IPS-15b (cell line): Measurements from ENCODE around the gene TLE1.

Source experiments
- H3K27me3 ChIP-seq: one replicate; pipeline ENCODE4 v1.6.1; 2013; ENCODE audit warnings: low read length; ENCODE audit not compliant: control insufficient read depth, insufficient read depth
- H3K36me3 ChIP-seq: one replicate; pipeline ENCODE4 v1.6.1; 2013; ENCODE audit warnings: low read length; ENCODE audit not compliant: control insufficient read depth, insufficient read depth
- H3K4me1 ChIP-seq: one replicate; pipeline ENCODE4 v1.6.1; 2013; ENCODE audit warnings: mild to moderate bottlenecking, low read length; ENCODE audit not compliant: control insufficient read depth, insufficient read depth
- H3K4me3 ChIP-seq: one replicate; pipeline ENCODE4 v1.5.1; 2013; ENCODE audit warnings: low read depth, low read length
- H3K9ac ChIP-seq: one replicate; pipeline ENCODE4 v1.6.1; 2013; ENCODE audit warnings: low read depth, mild to moderate bottlenecking, low read length
- H3K9me3 ChIP-seq: one replicate; pipeline ENCODE4 v1.6.1; 2013; ENCODE audit warnings: mild to moderate bottlenecking, low read length; ENCODE audit not compliant: control insufficient read depth, insufficient read depth

Gene TLE1

DNA sequence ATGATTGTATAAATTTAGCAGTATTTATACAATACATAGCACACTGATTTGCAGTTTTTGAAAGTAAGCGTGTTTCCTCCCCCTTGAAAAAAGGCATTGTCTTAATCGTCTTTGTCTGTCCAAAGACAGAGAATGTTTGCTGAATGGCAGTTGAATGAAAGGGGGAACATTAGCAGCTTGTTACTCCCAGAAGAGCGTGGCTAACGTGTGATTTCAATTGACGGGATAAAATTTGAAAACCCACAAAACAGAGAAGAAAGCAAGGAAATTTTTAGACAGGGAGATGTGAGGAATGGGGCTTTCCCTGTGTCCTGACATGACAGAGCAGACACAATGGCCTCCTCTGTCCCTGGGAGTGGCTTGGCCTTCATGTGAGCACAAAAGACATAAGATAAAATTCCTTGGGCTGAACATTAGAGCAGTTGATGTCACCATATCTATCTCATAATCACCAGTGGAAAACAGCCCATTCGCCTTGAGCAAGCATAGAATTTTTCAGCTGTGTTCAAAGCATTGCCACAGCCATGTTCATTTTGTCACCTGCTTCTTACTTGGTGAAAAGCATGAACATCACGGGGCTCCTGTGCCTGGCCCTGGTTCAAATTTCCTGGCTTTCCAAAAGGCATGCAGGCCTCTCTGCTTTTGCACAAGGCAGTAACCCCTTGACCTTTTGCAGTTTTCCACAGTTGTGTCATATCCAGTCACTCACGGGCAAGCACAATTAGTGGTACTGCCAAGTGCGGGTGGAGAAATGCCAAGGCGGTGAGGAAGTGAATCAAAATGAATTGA, 126.9 kb downstream of the TLE1 start:
- H3K9ac ChIP-seq = no peak overlapping the region
- no peaks in the 10 kb centered on the region for H3K27me3 ChIP-seq
- no peak overlapping the region for H3K4me3 ChIP-seq
- no peaks in the 10 kb centered on the region for H3K9me3 ChIP-seq
- H3K4me1 ChIP-seq = peaks cover 8% of the 10 kb centered on the region
- no peaks in the 10 kb centered on the region for H3K36me3 ChIP-seq

DNA sequence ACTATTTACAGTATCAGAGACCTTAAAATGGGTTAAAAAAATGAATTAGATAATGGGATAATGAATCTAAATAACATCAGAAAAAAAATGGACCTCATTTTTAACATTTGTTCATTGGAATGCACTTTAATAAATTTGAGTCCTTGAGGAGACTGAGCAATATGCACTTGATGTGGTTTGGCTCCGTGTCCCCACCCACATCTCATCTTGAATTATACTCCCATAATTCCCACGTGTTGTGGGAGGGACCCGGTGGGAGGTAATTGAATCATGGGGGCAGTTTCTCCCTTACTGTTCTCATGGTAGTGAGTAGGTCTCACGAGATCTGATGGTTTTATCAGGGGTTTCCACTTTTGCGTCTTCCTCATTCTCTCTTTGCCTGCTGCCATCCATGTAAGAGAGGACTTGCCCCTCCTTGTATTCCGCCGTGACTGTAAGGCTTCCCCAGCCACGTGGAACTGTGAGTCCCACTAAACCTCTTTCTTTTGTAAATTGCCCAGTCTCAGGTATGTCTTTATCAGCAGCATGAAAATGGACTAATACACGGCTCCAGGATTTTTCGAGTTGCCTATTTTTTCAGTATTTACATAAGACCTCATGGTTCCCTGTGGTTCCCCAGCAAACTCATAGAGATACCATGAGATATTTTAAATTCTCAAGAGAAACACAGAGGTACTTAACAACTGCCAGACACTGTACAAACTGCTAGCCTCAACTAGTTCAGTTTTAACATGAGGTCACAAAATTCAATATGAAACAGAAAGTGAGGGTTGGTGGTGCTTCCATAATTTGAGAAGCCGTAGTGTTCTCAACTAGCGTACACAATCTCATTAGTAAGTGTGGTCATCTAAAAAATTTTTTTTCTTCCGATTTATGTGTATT, 128.3 kb downstream of the TLE1 start:
- Histone ChIP-seq H3K4me1 (peaks cover 8% of the 10 kb centered on the region), H3K4me3 (no peak overlapping the region), H3K9ac (no peak overlapping the region), H3K36me3 (no peaks in the 10 kb centered on the region), H3K9me3 (no peaks in the 10 kb centered on the region), H3K27me3 (no peaks in the 10 kb centered on the region)

DNA sequence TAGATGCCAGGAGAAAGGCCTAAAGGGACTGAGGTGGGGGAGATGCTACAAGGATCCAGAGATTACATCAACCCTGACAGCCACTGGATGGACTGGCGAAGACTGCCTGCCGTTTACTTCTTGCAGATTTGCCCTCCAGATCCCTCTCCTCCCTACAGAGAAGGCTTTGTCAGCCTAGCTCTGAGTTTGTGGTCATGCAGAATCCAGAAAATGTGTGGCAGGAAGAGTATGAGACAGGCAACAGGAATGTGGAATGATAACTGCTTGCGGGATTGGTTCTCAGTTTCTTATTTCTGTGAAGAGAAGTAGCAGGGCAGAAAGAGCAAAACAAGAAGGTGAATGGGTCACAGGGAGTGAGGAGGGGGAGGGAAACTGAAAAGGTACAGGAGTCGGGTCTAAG, 129.6 kb downstream of the TLE1 start:
- no peaks in the 10 kb centered on the region for H3K9me3 ChIP-seq
- H3K9ac ChIP-seq = no peak overlapping the region
- no peaks in the 10 kb centered on the region for H3K36me3 ChIP-seq
- H3K27me3 ChIP-seq = no peaks in the 10 kb centered on the region
- H3K4me1 ChIP-seq = peaks cover 8% of the 10 kb centered on the region
- no peak overlapping the region for H3K4me3 ChIP-seq

DNA sequence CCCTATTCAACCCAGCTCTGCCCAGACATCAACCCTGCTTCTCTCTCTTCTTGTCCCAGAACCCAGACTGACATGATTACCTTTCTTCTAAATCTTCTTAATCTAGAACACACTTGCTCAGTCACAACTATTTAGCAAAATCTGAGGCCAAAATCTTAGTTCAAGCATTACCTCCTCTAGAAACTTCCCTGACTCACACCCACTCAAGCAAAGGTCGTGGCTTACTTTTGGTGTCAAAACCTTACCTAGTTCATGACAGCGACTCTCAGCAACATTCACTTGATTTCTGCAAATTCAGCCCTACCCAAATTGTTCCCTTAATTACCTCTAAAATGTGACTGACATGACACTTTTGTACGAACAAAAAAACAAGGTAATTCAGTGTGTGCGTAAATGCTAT, 130.2 kb downstream of the TLE1 start:
- Histone ChIP-seq H3K27me3 (no peaks in the 10 kb centered on the region), H3K9me3 (no peaks in the 10 kb centered on the region), H3K4me3 (no peak overlapping the region), H3K4me1 (peaks cover 8% of the 10 kb centered on the region), H3K9ac (no peak overlapping the region), H3K36me3 (no peaks in the 10 kb centered on the region)

DNA sequence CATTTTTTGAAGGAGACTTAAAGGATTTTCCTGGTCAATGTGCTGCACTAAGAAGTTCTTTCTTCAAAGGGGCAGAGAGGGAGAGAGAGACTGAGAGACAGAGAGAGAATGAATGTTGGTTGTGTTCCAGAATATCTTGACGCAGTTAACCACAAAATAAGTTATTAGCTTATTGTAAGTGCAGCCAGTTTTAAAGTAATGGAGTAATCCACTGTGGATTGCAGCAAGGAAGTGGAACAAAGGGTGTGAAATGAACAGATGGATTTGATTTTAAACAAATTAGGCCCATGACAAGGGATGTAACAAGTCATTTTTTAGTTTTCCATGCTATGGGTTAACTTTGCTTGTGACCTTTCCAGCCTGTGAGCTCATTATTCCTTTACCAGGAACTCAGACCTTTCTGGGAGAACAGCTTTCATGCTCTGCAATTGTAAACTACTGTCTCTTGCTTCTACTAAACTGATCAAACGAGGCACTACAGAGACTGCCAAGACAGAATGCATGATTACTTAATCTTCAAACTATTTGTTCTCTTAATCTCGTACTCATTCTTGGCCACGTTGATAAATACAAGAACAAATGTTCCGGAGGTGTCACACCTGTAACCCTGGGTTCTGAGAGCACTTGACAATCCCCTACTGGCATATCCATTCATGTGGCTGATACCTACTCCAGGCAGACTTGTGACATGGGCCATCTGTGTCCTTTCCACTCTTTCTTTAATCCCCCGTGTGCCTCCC, 131.1 kb downstream of the TLE1 start:
- peaks cover 8% of the 10 kb centered on the region for H3K4me1 ChIP-seq
- no peaks in the 10 kb centered on the region for H3K9me3 ChIP-seq
- no peaks in the 10 kb centered on the region for H3K27me3 ChIP-seq
- H3K9ac ChIP-seq = no peak overlapping the region
- H3K36me3 ChIP-seq = no peaks in the 10 kb centered on the region
- no peak overlapping the region for H3K4me3 ChIP-seq

DNA sequence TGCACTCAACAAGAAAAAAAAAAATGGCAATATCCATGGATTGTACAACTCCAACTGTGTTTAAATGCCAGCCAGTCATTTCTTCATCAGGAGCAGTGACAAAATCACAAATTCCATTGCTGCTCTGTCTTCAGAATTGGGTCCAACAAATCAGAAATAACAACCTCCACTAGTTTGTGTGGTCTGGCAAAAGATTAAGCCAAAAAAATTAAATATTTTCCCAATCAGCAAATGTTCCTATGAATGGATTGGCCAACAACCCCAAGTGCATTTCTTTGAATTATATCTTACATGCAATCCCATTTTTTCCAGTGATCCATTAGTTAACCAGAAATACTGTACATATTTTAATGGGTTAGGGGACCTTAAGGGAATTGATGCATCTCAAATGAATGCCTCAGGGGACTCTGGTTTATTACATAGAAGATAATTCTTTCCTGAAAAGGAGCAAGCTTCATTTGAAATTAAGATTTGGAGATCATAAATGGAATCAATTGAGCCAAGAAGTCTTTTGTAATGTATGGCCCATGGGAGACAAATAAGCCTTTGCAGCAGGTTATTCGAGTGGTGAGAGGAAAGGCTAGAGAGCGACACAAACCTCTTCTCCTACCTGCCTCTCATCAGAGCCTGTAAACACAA, 131.8 kb downstream of the TLE1 start:
- Histone ChIP-seq H3K27me3 (no peaks in the 10 kb centered on the region), H3K9ac (no peak overlapping the region), H3K9me3 (no peaks in the 10 kb centered on the region), H3K36me3 (no peaks in the 10 kb centered on the region), H3K4me3 (no peak overlapping the region), H3K4me1 (peaks cover 8% of the 10 kb centered on the region)

DNA sequence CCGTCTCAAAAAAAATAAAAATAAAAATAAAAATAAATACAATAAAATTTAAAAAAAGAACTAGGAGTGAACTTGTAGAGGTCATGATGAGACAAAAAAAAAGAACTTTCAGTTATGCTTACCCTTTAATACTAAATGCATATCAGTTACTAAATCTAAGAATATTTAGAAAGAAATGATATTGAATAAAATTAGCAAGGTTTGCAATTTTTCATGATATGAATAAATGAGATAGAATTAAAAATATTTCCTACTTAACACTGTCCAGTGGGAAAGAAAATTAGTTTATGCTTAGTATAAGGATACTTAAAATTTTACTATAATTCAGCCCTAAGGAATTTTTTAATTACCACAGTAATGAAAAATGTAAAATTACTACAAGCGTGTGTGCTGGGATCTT, 132.4 kb downstream of the TLE1 start:
- H3K4me1 ChIP-seq = peaks cover 8% of the 10 kb centered on the region
- H3K9me3 ChIP-seq = no peaks in the 10 kb centered on the region
- no peak overlapping the region for H3K9ac ChIP-seq
- H3K27me3 ChIP-seq = no peaks in the 10 kb centered on the region
- H3K4me3 ChIP-seq = no peak overlapping the region
- no peaks in the 10 kb centered on the region for H3K36me3 ChIP-seq

DNA sequence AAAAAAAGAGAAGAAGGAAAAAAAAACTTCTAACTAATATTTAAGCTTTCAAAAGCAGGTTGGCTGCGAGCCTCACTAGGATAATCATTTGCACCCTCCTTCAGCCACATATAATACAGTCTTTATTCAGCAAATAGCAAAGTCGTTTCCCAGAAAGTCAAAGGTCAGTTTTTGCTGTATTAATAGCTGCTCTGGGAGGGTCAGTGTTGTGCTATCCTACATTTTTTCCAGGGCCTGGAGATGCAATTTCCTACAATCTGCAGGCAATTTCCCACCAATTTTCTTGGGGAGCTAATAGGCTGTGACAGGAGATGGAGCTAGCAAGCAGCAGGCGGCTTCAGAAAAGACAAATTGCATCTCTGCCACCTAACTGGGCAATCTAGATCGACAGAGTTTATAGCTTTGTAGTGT, 136.8 kb downstream of the TLE1 start:
- Histone ChIP-seq H3K9me3 (no peaks in the 10 kb centered on the region), H3K27me3 (no peaks in the 10 kb centered on the region), H3K36me3 (no peaks in the 10 kb centered on the region), H3K4me3 (no peak overlapping the region), H3K4me1 (peaks cover 17% of the 10 kb centered on the region), H3K9ac (no peak overlapping the region)

DNA sequence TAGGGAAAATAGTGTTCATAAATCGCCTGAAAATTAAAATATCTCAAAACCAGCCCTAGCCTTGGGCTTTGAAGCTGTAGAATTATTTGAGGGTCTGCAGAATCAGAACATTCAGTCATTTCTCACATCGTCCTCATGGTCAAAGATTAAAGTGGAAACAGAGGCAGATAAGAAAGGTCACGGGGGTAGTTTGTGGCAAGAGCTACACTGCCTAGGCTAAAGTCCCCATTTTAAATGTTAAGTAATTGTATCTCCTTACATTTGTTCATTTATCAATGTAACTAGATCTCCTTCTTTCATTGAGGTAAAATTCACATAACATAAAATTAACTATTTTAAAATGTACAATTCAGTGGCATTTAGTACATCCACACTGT, 139.2 kb downstream of the TLE1 start:
- H3K9ac ChIP-seq = no peak overlapping the region
- H3K9me3 ChIP-seq = no peaks in the 10 kb centered on the region
- H3K4me3 ChIP-seq = no peak overlapping the region
- H3K4me1 ChIP-seq = peaks cover 24% of the 10 kb centered on the region
- no peaks in the 10 kb centered on the region for H3K36me3 ChIP-seq
- H3K27me3 ChIP-seq = no peaks in the 10 kb centered on the region

DNA sequence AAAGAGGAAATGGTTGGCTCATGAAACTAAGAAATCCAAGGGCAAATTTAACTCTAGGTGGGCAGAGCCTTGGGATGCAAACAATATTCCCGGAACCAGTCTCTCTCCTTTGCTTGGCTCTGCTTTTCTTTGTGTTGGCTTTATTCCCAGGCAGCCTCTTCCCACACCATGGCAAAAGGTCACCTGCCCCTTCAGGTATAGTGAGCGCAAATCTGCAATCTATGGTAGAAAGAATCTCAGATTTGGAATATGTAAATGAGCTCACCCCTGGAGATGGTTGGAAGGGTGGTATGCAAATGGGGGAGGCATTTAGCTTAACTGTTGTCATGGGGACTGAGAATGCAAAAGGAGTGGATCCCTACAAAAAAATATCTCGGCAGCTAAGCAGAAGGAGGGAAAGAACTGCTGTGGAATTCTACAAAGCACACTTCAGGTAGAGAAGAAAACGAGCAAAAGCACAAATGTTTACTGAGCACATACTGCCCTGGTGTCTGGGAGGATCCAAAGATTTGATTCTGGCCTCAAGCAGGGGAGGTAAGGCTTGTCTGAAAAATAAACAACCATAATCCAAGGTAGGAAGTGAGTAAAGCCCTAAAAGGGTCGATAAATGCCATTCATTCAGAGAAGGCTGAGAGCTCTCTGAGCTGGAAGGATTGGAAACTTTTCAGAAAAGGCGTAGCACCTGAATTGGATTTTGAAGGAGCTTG, 139.7 kb downstream of the TLE1 start:
- H3K4me3 ChIP-seq = no peak overlapping the region
- H3K9ac ChIP-seq = no peak overlapping the region
- no peaks in the 10 kb centered on the region for H3K27me3 ChIP-seq
- peaks cover 24% of the 10 kb centered on the region for H3K4me1 ChIP-seq
- no peaks in the 10 kb centered on the region for H3K36me3 ChIP-seq
- no peaks in the 10 kb centered on the region for H3K9me3 ChIP-seq

DNA sequence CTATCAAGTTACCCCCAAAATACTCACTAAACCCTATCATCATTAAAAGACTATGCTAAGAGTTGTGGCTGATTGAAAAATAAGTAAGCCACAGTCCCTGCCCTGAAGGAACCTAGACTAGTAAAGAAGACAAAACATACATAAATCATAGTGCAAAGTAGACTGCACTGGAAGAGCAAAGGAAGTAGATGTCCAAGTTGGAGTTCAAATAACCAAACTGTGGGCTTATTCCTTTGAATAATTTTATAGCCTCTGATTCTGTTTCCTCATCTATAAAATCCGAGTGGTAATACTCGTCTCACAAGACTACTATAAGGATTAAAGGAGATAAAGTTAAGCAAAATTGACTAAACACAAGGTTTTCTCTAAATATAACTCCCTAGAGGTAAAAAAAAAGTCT, 140.4 kb downstream of the TLE1 start:
- Histone ChIP-seq H3K27me3 (no peaks in the 10 kb centered on the region), H3K4me1 (peaks cover 24% of the 10 kb centered on the region), H3K4me3 (no peak overlapping the region), H3K9me3 (no peaks in the 10 kb centered on the region), H3K9ac (no peak overlapping the region), H3K36me3 (no peaks in the 10 kb centered on the region)
